Measurements from ENCODE around the gene TTYH3. TPM values are rescaled to one million over a fixed set of nuclear protein-coding genes. Genes with fewer than 3 reads are reported as not detected.

The TTYH3 gene
- total RNA-seq, 1 donor from 2014 or later, result 25.4 TPM

- peak; percentile 39 for ATAC-seq (ENCODE audit: low read depth)
- H3K36me3 Mint-ChIP-seq (ENCODE audit: low read depth), result peaks cover 5% of the 10 kb centered on the region
- intact Hi-C loops (cut with micrococcal nuclease), result no loop called here
These were observed 13.6 kb downstream of the TTYH3 start for GRCh38 chr7:2645274-2645868.

GRCh38 chr7:2646336-2646679 lies 14.5 kb downstream of the TTYH3 start:
- no peak for TF ChIP-seq CTCF (IDR thresholded peaks at IDR 0.05)
- no peak overlapping the region for H3K4me3 Mint-ChIP-seq
- no peaks in the 10 kb centered on the region for H3K9me3 Mint-ChIP-seq
- no peaks in the 10 kb centered on the region for H3K27me3 Mint-ChIP-seq
- ChIA-PET POLR2A (no interaction called here), CTCF (no interaction called here)
- peaks cover 10% of the 10 kb centered on the region for H3K36me3 Mint-ChIP-seq (ENCODE audit: low read depth)
- peaks cover 35% of the 10 kb centered on the region for H3K4me1 Mint-ChIP-seq
- ATAC-seq (ENCODE audit: low read depth), result no peak
- no peak overlapping the region for H3K27ac Mint-ChIP-seq
- DNase-seq, result no peak
- intact Hi-C loops (cut with micrococcal nuclease), result no loop called here

More at GRCh38 chr7:2645274-2645868, 13.6 kb downstream of the TTYH3 start:
- no peak for DNase-seq
- CTCF ChIA-PET, result interaction anchor here (1.6 to 2.0 kb wide), 2 partner anchors 37 to 64 kb away, joined by 7 to 13 read pairs; no protein-coding TSS in a partner anchor
- TF ChIP-seq CTCF (IDR thresholded peaks at IDR 0.05), result no peak
- Mint-ChIP-seq H3K27me3 (no peaks in the 10 kb centered on the region), H3K4me3 (peak overlapping the region; percentile 79), H3K4me1 (peaks cover 44% of the 10 kb centered on the region), H3K9me3 (no peaks in the 10 kb centered on the region), H3K27ac (peak overlapping the region; percentile 76)
- POLR2A ChIA-PET, result interaction anchor here (0.6 to 1.8 kb wide), 8 partner anchors 13 to 224 kb away, joined by 3 to 22 read pairs (median 4); partner anchors contain the start of gene TTYH3

- Mint-ChIP-seq H3K4me3 (no peak overlapping the region), H3K9me3 (no peaks in the 10 kb centered on the region), H3K36me3 (ENCODE audit: low read depth) (peaks cover 8% of the 10 kb centered on the region), H3K27ac (no peak overlapping the region), H3K4me1 (peaks cover 29% of the 10 kb centered on the region), H3K27me3 (no peaks in the 10 kb centered on the region)
- intact Hi-C loops (cut with micrococcal nuclease), result no loop called here
- DNase-seq, result no peak
- no peak for ATAC-seq (ENCODE audit: low read depth)
- CTCF ChIA-PET, result no interaction called here
- TF ChIP-seq CTCF (IDR thresholded peaks at IDR 0.05), result no peak
- POLR2A ChIA-PET, result no interaction called here
These were observed 15.1 kb downstream of the TTYH3 start for GRCh38 chr7:2646680-2647571.

- Mint-ChIP-seq H3K36me3 (ENCODE audit: low read depth) (peaks cover 8% of the 10 kb centered on the region), H3K4me1 (peaks cover 25% of the 10 kb centered on the region), H3K9me3 (no peaks in the 10 kb centered on the region), H3K4me3 (no peak overlapping the region), H3K27ac (no peak overlapping the region), H3K27me3 (no peaks in the 10 kb centered on the region)
- POLR2A ChIA-PET, result no interaction called here
- DNase-seq (no peak), ATAC-seq (ENCODE audit: low read depth) (no peak)
- intact Hi-C loops (cut with micrococcal nuclease), result no loop called here
- CTCF ChIA-PET, result no interaction called here
- no peak for TF ChIP-seq CTCF (IDR thresholded peaks at IDR 0.05)
These were observed 15.9 kb downstream of the TTYH3 start for GRCh38 chr7:2647594-2648172.

Data from activated B cell treated with CpG ODN at 0.5 μM for 24 hours (primary cell).